DND-41 (cell line): Measurements from ENCODE around the gene TUBA1A.

ENCODE experiments used
- ATAC-seq: fragments of 200-7000 bp; cut with Tn5 transposase; 3 replicates; pipeline ENCODE4 v1.9.1; 2021; ENCODE audit warnings: low read depth; ENCODE audit not compliant: insufficient read depth
- DNase-seq: peaks from one replicate; pipeline ENCODE4 v3.0.0-alpha.2; 2020
- H2AFZ ChIP-seq: 2 replicates; pipeline ENCODE4 v1.6.0; 2012; ENCODE audit warnings: low read depth, low read length
- H3K27ac ChIP-seq: 2 replicates; pipeline ENCODE4 v1.5.1; 2012; ENCODE audit warnings: low read length, inconsistent platforms
- H3K27me3 ChIP-seq: fragments of 200-600 bp; sonication (generic); 2 replicates; pipeline ENCODE4 v1.6.0; 2012; ENCODE audit warnings: low read length, mild to moderate bottlenecking, inconsistent platforms; ENCODE audit not compliant: insufficient read depth, poor library complexity
- H3K36me3 ChIP-seq: 2 replicates; pipeline ENCODE4 v1.5.1; 2012; ENCODE audit warnings: low read length, inconsistent platforms; ENCODE audit not compliant: insufficient read depth
- H3K4me1 ChIP-seq: 2 replicates; pipeline ENCODE4 v1.5.1; 2012; ENCODE audit warnings: mild to moderate bottlenecking, low read length; ENCODE audit not compliant: insufficient read depth
- H3K4me2 ChIP-seq: 2 replicates; pipeline ENCODE4 v1.6.0; 2012; ENCODE audit warnings: mild to moderate bottlenecking, moderate library complexity, low read length, inconsistent platforms; ENCODE audit not compliant: insufficient read depth
- H3K4me3 ChIP-seq, 2 experiments: fragments of 200-600 bp in 1 of 2; shearing (Covaris generic) in 1 of 2; 2 replicates each; pipeline ENCODE4 v1.5.1; 2012 to 2016; ENCODE audit warnings: inconsistent platforms in 2 of 2, low read length in 2 of 2, mild to moderate bottlenecking in 2 of 2, low read depth in 1 of 2, moderate library complexity in 1 of 2
- H3K79me2 ChIP-seq: 2 replicates; pipeline ENCODE4 v1.6.0; 2012; ENCODE audit warnings: low read length, inconsistent platforms; ENCODE audit not compliant: insufficient read depth
- H3K9ac ChIP-seq: 2 replicates; pipeline ENCODE4 v1.6.0; 2012; ENCODE audit warnings: low read depth, mild to moderate bottlenecking, inconsistent platforms, low read length, moderate library complexity
- H3K9me3 ChIP-seq: 2 replicates; pipeline ENCODE4 v1.5.1; 2012; ENCODE audit warnings: low read length, moderate library complexity, mild to moderate bottlenecking, inconsistent platforms; ENCODE audit not compliant: insufficient read depth, severe bottlenecking
- H4K20me1 ChIP-seq: 2 replicates; pipeline ENCODE4 v1.6.0; 2012; ENCODE audit warnings: low read length; ENCODE audit not compliant: insufficient read depth
- CTCF ChIP-seq: IDR thresholded peaks from 2 replicates; pipeline ENCODE4 v1.5.1; 2012; ENCODE audit warnings: borderline replicate concordance, low read length, moderate library complexity, mild to moderate bottlenecking; ENCODE audit not compliant: poor library complexity, severe bottlenecking; ENCODE audit errors: extremely low read depth
- EZH2 ChIP-seq: IDR thresholded peaks from 3 replicates; pipeline ENCODE4 v1.6.1; 2012; ENCODE audit warnings: borderline replicate concordance, low read depth, mild to moderate bottlenecking, moderate library complexity, low read length, inconsistent platforms; ENCODE audit not compliant: severe bottlenecking

The TUBA1A gene

GRCh38 chr12:49188916-49189367 lies at the start of gene TUBA1A:
TSS of gene TUBA1A (minus strand) at chr12:49189080. CDS start at chr12:49188979, 101 bp downstream.
- peak within 1 kb of the TSS; percentile 64 for H2AFZ ChIP-seq
- H3K79me2 ChIP-seq, result peaks cover 23% of the 10 kb centered on the region
- peaks cover 27% of the 10 kb centered on the region for H3K4me1 ChIP-seq
- TF ChIP-seq CTCF, result peak; percentile 2
- no peak for TF ChIP-seq EZH2
- DNase-seq, result peak; percentile 98
- H3K36me3 ChIP-seq, result peaks cover 32% of the 10 kb centered on the region
- H3K27ac ChIP-seq, result peak within 1 kb of the TSS; percentile 86
- H3K9ac ChIP-seq, result peak within 1 kb of the TSS; percentile 88
- peaks cover 5% of the 10 kb centered on the region; the same call in 1 of the 2 replicates for H4K20me1 ChIP-seq
- ATAC-seq, result peak; percentile 93
- H3K4me2 ChIP-seq, result peak within 1 kb of the TSS; percentile 87
- no peaks in the 10 kb centered on the region for H3K27me3 ChIP-seq
- peak within 1 kb of the TSS; percentile 63 to 77 for H3K4me3 ChIP-seq
- no peaks in the 10 kb centered on the region for H3K9me3 ChIP-seq

GRCh38 chr12:49236423-49236822 lies 47.5 kb upstream of the TUBA1A start:
- no peak for ATAC-seq
- no peak overlapping the region for H3K4me3 ChIP-seq
- H3K27me3 ChIP-seq, result no peaks in the 10 kb centered on the region
- no peak overlapping the region for H2AFZ ChIP-seq
- no peak for DNase-seq
- TF ChIP-seq EZH2 (no peak), CTCF (no peak)
- no peaks in the 10 kb centered on the region for H3K79me2 ChIP-seq
- H3K27ac ChIP-seq, result no peak overlapping the region
- no peaks in the 10 kb centered on the region for H3K9me3 ChIP-seq
- H3K4me2 ChIP-seq, result no peak overlapping the region
- no peak overlapping the region for H3K9ac ChIP-seq
- no peaks in the 10 kb centered on the region for H3K36me3 ChIP-seq
- H4K20me1 ChIP-seq, result no peaks in the 10 kb centered on the region
- H3K4me1 ChIP-seq, result peaks cover 17% of the 10 kb centered on the region

- Histone ChIP-seq H3K9ac (peak overlapping the region; percentile 77), H3K9me3 (no peaks in the 10 kb centered on the region), H3K4me1 (peaks cover 17% of the 10 kb centered on the region), H3K27me3 (no peaks in the 10 kb centered on the region), H3K27ac (peak overlapping the region; percentile 88), H3K36me3 (no peaks in the 10 kb centered on the region), H3K4me2 (peak overlapping the region; percentile 73), H4K20me1 (no peaks in the 10 kb centered on the region), H2AFZ (peak overlapping the region; percentile 100), H3K79me2 (no peaks in the 10 kb centered on the region), H3K4me3 (peak overlapping the region in 1 of 2 experiments; percentile 60; a peak in 2 of 4 replicates)
- DNase-seq, result no peak
- ATAC-seq, result no peak
- TF ChIP-seq CTCF (no peak), EZH2 (no peak)
These were observed 45.1 kb upstream of the TUBA1A start for GRCh38 chr12:49233842-49234526.
